Fibroblast of lung (primary cell): Measurements from ENCODE around the gene TAF9. TPM values are rescaled to one million over a fixed set of nuclear protein-coding genes. Genes with fewer than 3 reads are reported as not detected.

ENCODE experiments used
- DNase-seq, 2 donors: peaks; one replicate each; pipeline versions ENCODE4 v3.0.0 to v3.0.0-alpha.2; 2010; ENCODE audit warnings: low read depth in 2 of 2
- H2AFZ ChIP-seq: 2 replicates; pipeline ENCODE4 v1.5.1; 2012; ENCODE audit warnings: low read length, control low read depth, inconsistent platforms
- H3K27ac ChIP-seq: 2 replicates; pipeline ENCODE4 v1.5.1; 2011; ENCODE audit warnings: low read length, control low read depth; ENCODE audit not compliant: insufficient read depth
- H3K27me3 ChIP-seq: 2 replicates; pipeline ENCODE4 v1.5.1; 2011; ENCODE audit warnings: mild to moderate bottlenecking, low read length; ENCODE audit not compliant: control insufficient read depth, insufficient read depth
- H3K36me3 ChIP-seq: 2 replicates; pipeline ENCODE4 v1.5.1; 2011; ENCODE audit warnings: low read length; ENCODE audit not compliant: control insufficient read depth, insufficient read depth
- H3K4me1 ChIP-seq: 2 replicates; pipeline ENCODE4 v1.5.1; 2011; ENCODE audit warnings: low read length; ENCODE audit not compliant: control insufficient read depth, insufficient read depth; ENCODE audit errors: extremely low read depth
- H3K4me2 ChIP-seq: 2 replicates; pipeline ENCODE4 v1.5.1; 2011; ENCODE audit warnings: low read length, control low read depth; ENCODE audit not compliant: insufficient read depth; ENCODE audit errors: extremely low read depth
- H3K4me3 ChIP-seq, 4 experiments: fragments of 200-600 bp in 1 of 4; sonication (generic) in 1 of 4; replicated peaks in 1 of 4; 2 replicates each; pipeline ENCODE4 v1.5.1; 2011 to 2016; ENCODE audit warnings: low read length in 4 of 4, low read depth in 3 of 4, mild to moderate bottlenecking in 3 of 4, control low read depth in 2 of 4, inconsistent platforms in 1 of 4, mixed read lengths in 1 of 4; ENCODE audit not compliant: insufficient read depth in 1 of 4; ENCODE audit errors: control extremely low read depth in 1 of 4
- H3K79me2 ChIP-seq: 2 replicates; pipeline ENCODE4 v1.5.1; 2012; ENCODE audit warnings: mild to moderate bottlenecking, low read length, inconsistent platforms; ENCODE audit not compliant: control insufficient read depth, insufficient read depth
- H3K9ac ChIP-seq: 2 replicates; pipeline ENCODE4 v1.5.1; 2011; ENCODE audit warnings: mild to moderate bottlenecking, low read length, control low read depth; ENCODE audit not compliant: insufficient read depth
- H3K9me3 ChIP-seq: 2 replicates; pipeline ENCODE4 v1.5.1; 2012; ENCODE audit warnings: low read depth, low read length; ENCODE audit not compliant: control insufficient read depth, insufficient read depth
- H4K20me1 ChIP-seq: 2 replicates; pipeline ENCODE4 v1.5.1; 2011; ENCODE audit warnings: low read length; ENCODE audit not compliant: control insufficient read depth, insufficient read depth; ENCODE audit errors: extremely low read depth
- EZH2 ChIP-seq: IDR thresholded peaks from 2 replicates; pipeline ENCODE4 v1.5.1; 2012; ENCODE audit warnings: low read length, control low read depth, mild to moderate bottlenecking; ENCODE audit errors: missing control alignments
- polyA plus RNA-seq, 2 donors: library from polyadenylated mRNA; depleted of rRNA in 1 of 2; stranded (reverse) in 1 of 2; unstranded in 1 of 2; fragments of >200 nt; gene quantifications; 2 replicates each; pipeline ENCODE4 v1.2.1, GENCODE V29; 2011 to 2012; ENCODE audit warnings: missing spikeins in 1 of 2
- total RNA-seq: library from RNA; depleted of rRNA; stranded (reverse); fragments of >200 nt; gene quantifications from 2 replicates; pipeline ENCODE4 v1.2.1, GENCODE V29; 2014
- TF ChIP-seq, protein P1 (sequence below), 2 donors: IDR thresholded peaks in 1 of 2; conservative IDR thresholded peaks in 1 of 2; 1 replicate in 1 of 2; 2 replicates in 1 of 2; pipeline ENCODE4 v1.5.1; 2011 to 2012; ENCODE audit warnings: low read length in 2 of 2, control low read depth in 1 of 2, inconsistent platforms in 1 of 2, low read depth in 1 of 2, mild to moderate bottlenecking in 1 of 2

The TAF9 gene
- total and polyA plus RNA-seq, 2 donors (not counting 1 experiment from before 2014, with no cell fraction given) = 114 to 154 TPM

DNA sequence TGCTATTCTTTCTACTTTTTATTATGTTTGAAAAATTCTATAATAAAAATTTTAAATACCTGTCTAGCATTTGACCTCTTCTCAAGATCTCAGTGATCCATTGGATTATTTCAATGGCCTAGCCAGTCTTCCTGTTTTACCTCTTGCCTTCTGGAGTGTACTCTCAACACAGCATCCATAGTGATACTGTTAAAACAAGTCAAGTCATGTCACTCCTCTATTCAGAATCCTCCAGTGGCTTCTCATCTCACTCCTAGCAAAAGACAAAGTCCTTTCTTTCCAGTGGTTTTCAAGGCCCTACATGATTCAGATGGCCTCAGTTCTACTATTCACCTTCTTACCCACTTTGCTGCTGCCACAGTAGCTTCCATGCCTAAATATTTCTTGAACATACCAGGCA lies 47.4 kb upstream of the TAF9 start:
- H3K79me2 ChIP-seq = no peaks in the 10 kb centered on the region
- H3K36me3 ChIP-seq = no peaks in the 10 kb centered on the region
- no peaks in the 10 kb centered on the region for H3K27me3 ChIP-seq
- H3K4me1 ChIP-seq = no peaks in the 10 kb centered on the region
- TF ChIP-seq, protein P1, sequence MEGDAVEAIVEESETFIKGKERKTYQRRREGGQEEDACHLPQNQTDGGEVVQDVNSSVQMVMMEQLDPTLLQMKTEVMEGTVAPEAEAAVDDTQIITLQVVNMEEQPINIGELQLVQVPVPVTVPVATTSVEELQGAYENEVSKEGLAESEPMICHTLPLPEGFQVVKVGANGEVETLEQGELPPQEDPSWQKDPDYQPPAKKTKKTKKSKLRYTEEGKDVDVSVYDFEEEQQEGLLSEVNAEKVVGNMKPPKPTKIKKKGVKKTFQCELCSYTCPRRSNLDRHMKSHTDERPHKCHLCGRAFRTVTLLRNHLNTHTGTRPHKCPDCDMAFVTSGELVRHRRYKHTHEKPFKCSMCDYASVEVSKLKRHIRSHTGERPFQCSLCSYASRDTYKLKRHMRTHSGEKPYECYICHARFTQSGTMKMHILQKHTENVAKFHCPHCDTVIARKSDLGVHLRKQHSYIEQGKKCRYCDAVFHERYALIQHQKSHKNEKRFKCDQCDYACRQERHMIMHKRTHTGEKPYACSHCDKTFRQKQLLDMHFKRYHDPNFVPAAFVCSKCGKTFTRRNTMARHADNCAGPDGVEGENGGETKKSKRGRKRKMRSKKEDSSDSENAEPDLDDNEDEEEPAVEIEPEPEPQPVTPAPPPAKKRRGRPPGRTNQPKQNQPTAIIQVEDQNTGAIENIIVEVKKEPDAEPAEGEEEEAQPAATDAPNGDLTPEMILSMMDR (conservative IDR thresholded peaks at IDR 0.05 in 1 of 2, IDR thresholded peaks at IDR 0.05 in 1 of 2; ENCODE audit: low read depth in 1 of 2, low read length in 2 of 2) = no peak
- no peak for TF ChIP-seq EZH2
- no peak overlapping the region for H3K4me3 ChIP-seq
- H2AFZ ChIP-seq = no peak overlapping the region
- no peak overlapping the region for H3K4me2 ChIP-seq
- H3K27ac ChIP-seq = no peak overlapping the region
- no peak overlapping the region for H3K9ac ChIP-seq
- DNase-seq = no peak
- no peaks in the 10 kb centered on the region for H4K20me1 ChIP-seq
- no peaks in the 10 kb centered on the region for H3K9me3 ChIP-seq

GRCh38 chr5:69416180-69416579 lies 46.9 kb upstream of the TAF9 start:
- Histone ChIP-seq H4K20me1 (no peaks in the 10 kb centered on the region), H3K27ac (no peak overlapping the region), H3K4me1 (no peaks in the 10 kb centered on the region), H2AFZ (no peak overlapping the region), H3K9ac (no peak overlapping the region), H3K4me3 (no peak overlapping the region), H3K36me3 (no peaks in the 10 kb centered on the region), H3K9me3 (no peaks in the 10 kb centered on the region), H3K79me2 (no peaks in the 10 kb centered on the region), H3K4me2 (no peak overlapping the region), H3K27me3 (no peaks in the 10 kb centered on the region)
- DNase-seq = no peak
- TF ChIP-seq EZH2 = no peak
- TF ChIP-seq, protein P1 (conservative IDR thresholded peaks at IDR 0.05 in 1 of 2, IDR thresholded peaks at IDR 0.05 in 1 of 2; ENCODE audit: low read depth in 1 of 2, low read length in 2 of 2) = no peak

DNA sequence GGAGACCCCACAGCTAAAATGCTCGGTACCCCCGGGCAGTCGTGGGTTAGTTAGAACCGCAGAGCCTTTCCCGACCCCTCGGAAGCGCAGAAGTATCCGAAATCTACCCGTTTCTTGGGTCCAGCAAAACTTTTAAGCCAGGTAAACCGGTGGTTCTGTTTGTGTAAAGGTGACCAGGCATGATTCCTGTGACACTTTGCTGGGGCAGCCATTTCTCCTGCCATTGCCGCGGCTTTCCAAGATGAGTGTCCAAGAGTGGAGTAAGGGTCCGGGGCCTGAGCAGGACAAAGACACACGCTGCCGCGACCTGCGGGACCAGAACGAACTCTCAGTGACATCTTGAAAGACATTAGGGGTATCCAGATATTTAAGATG lies 46.3 kb upstream of the TAF9 start:
- Histone ChIP-seq H3K9ac (no peak overlapping the region), H3K36me3 (no peaks in the 10 kb centered on the region), H3K4me2 (peak overlapping the region; percentile 49), H4K20me1 (no peaks in the 10 kb centered on the region), H3K9me3 (no peaks in the 10 kb centered on the region), H3K4me3 (peak overlapping the region; percentile 26 to 64 (median 56)), H3K27me3 (no peaks in the 10 kb centered on the region), H2AFZ (peak overlapping the region; percentile 28), H3K4me1 (no peaks in the 10 kb centered on the region), H3K27ac (no peak overlapping the region), H3K79me2 (no peaks in the 10 kb centered on the region)
- DNase-seq = no peak
- TF ChIP-seq, protein P1 (conservative IDR thresholded peaks at IDR 0.05 in 1 of 2, IDR thresholded peaks at IDR 0.05 in 1 of 2; ENCODE audit: low read depth in 1 of 2, low read length in 2 of 2) = no peak
- no peak for TF ChIP-seq EZH2
